GM19351 (cell line): ENCODE measurements around the gene ABCA2.
"Not testable (repeated sequence)": the region's sequence is repeated elsewhere in the genome, so short reads cannot be mapped to it uniquely, and the experiment has no call there.

Source experiments
- ATAC-seq: cut with Tn5 transposase; IDR thresholded peaks from one replicate; pipeline ENCODE4 v1.9.1; 2021; ENCODE audit warnings: mild to moderate bottlenecking, moderate library complexity; ENCODE audit not compliant: unreplicated experiment

ABCA2 gene

GRCh38 chr9:137048655-137049543, 20.9 kb upstream of the ABCA2 start:
- no peak for ATAC-seq

GRCh38 chr9:137046088-137046787, 18.2 kb upstream of the ABCA2 start, which contains the start of gene NPDC1:
Gene NPDC1, minus strand, starts transcription at chr9:137046177. Its CDS starts 188 bp downstream, at chr9:137045989.
- ATAC-seq = no peak

GRCh38 chr9:137045294-137046087, 17.5 kb upstream of the ABCA2 start:
- ATAC-seq = no peak

- no peak for ATAC-seq
These were observed 16.6 kb upstream of the ABCA2 start for GRCh38 chr9:137044502-137045177.

- ATAC-seq = no peak
These were observed 16.0 kb upstream of the ABCA2 start for GRCh38 chr9:137044037-137044436.

- ATAC-seq = no peak
These were observed 15.0 kb upstream of the ABCA2 start for GRCh38 chr9:137042751-137043727.

GRCh38 chr9:137041124-137041523, 13.1 kb upstream of the ABCA2 start:
- ATAC-seq = no peak

- ATAC-seq = no peak
These were observed 12.5 kb upstream of the ABCA2 start for GRCh38 chr9:137040568-137040967.

GRCh38 chr9:137039611-137040366, 11.8 kb upstream of the ABCA2 start:
- ATAC-seq = no peak

- no peak for ATAC-seq
These were observed 10.9 kb upstream of the ABCA2 start for GRCh38 chr9:137038916-137039315.

GRCh38 chr9:137037483-137037882, 9.4 kb upstream of the ABCA2 start:
- ATAC-seq = no peak

- no peak for ATAC-seq
These were observed 9.0 kb upstream of the ABCA2 start for GRCh38 chr9:137037035-137037434.

- ATAC-seq = no peak
These were observed 7.9 kb upstream of the ABCA2 start for GRCh38 chr9:137035937-137036336.

GRCh38 chr9:137035507-137035834, 7.4 kb upstream of the ABCA2 start:
- no peak for ATAC-seq

- peak; percentile 78 for ATAC-seq
These were observed 6.9 kb upstream of the ABCA2 start for GRCh38 chr9:137034709-137035506.

- no peak for ATAC-seq
These were observed 6.1 kb upstream of the ABCA2 start for GRCh38 chr9:137034039-137034708.

- not testable (repeated sequence) for ATAC-seq
These were observed 5.4 kb upstream of the ABCA2 start for GRCh38 chr9:137033481-137033880.

- ATAC-seq = no peak
These were observed 4.8 kb upstream of the ABCA2 start for GRCh38 chr9:137032858-137033257.
